HCT116 (cell line): ENCODE measurements around the gene MAP3K2. TPM values are rescaled to one million over a fixed set of nuclear protein-coding genes. Genes with fewer than 3 reads are reported as not detected.

Experiments used
- ATAC-seq: fragments of 200-7000 bp; cut with Tn5 transposase; 2 replicates; pipeline ENCODE4 v1.9.1; 2020; ENCODE audit warnings: mild to moderate bottlenecking, moderate library complexity
- BruUV-seq: library from RNA; stranded (reverse); fragments of 400-500 nt; replicated peaks from 2 replicates; lab custom pipeline; 2021; lab: Mats Ljungman, UMichigan
- CTCF ChIA-PET: fragments of 300-600 bp; sonication (Branson Sonifier 250); formaldehyde crosslinking; loops from one replicate; lab custom pipeline; 2021; ENCODE audit warnings: antibody characterized with exemption; lab: Charles Lee
- POLR2A ChIA-PET: fragments of 300-600, 350-600 bp; sonication (Branson Sonifier 250); formaldehyde crosslinking; loops from one replicate; lab custom pipeline; 2021; ENCODE audit warnings: antibody characterized with exemption; lab: Charles Lee
- RAD21 ChIA-PET, 2 experiments: fragments of 300-600 bp; sonication (Branson Sonifier 250); formaldehyde crosslinking; loops; one replicate each; lab custom pipeline; 2023; ENCODE audit warnings: low total read pairs in 2 of 2; ENCODE audit not compliant: uncharacterized antibody in 2 of 2, unreplicated experiment in 2 of 2, low non-redundant PET in 1 of 2; lab: Charles Lee
- DNase-seq: peaks from one replicate; pipeline ENCODE4 v3.0.0-alpha.2; 2010; ENCODE audit warnings: low read depth, low spot score
- H2AFZ ChIP-seq: fragments of 200-600 bp; shearing (Covaris generic), sonication (generic); 2 replicates; pipeline ENCODE4 v1.6.1; 2017; ENCODE audit warnings: low read depth, mixed run types, mixed read lengths, antibody characterized with exemption, low read length; ENCODE audit not compliant: poor library complexity, severe bottlenecking
- H3K27ac ChIP-seq: 2 replicates; pipeline ENCODE4 v1.5.1; 2012; ENCODE audit warnings: low read depth, low read length
- H3K27me3 ChIP-seq: fragments of 200-600 bp; sonication (generic); 2 replicates; pipeline ENCODE4 v1.6.1; 2016; ENCODE audit warnings: mixed run types, low read length, mixed read lengths; ENCODE audit not compliant: insufficient read depth
- H3K36me3 ChIP-seq, 2 experiments: fragments of 200-500 bp in 1 of 2; fragments of 200-600 bp in 1 of 2; sonication (Bioruptor generic) in 1 of 2; sonication (generic) in 1 of 2; 2 replicates each; pipeline versions ENCODE4 v1.5.1 to v1.6.1; 2014 to 2016; ENCODE audit warnings: low read length in 2 of 2, inconsistent platforms in 1 of 2, mixed read lengths in 1 of 2, mixed run types in 1 of 2; ENCODE audit not compliant: insufficient read depth in 2 of 2, control insufficient read depth in 1 of 2
- H3K4me1 ChIP-seq, 2 experiments: fragments of 200-600 bp in 1 of 2; sonication (generic) in 1 of 2; 2 replicates each; pipeline versions ENCODE4 v1.5.1 to v1.6.1; 2012 to 2017; ENCODE audit warnings: low read length in 2 of 2, inconsistent platforms in 1 of 2, mild to moderate bottlenecking in 1 of 2, mixed read lengths in 1 of 2, mixed run types in 1 of 2, moderate library complexity in 1 of 2; ENCODE audit not compliant: insufficient read depth in 2 of 2, control insufficient read depth in 1 of 2
- H3K4me2 ChIP-seq: fragments of 200-600 bp; sonication (generic); 2 replicates; pipeline ENCODE4 v1.6.1; 2017; ENCODE audit warnings: mixed run types, low read length, mixed read lengths
- H3K4me3 ChIP-seq, 2 experiments: fragments of 200-600 bp in 1 of 2; sonication (generic) in 1 of 2; replicated peaks in 1 of 2; 2 replicates each; pipeline ENCODE4 v1.5.1; 2011 to 2016; ENCODE audit warnings: low read length in 2 of 2, control low read depth in 1 of 2, low read depth in 1 of 2, mild to moderate bottlenecking in 1 of 2, mixed read lengths in 1 of 2, mixed run types in 1 of 2
- H3K79me2 ChIP-seq: fragments of 200-600 bp; sonication (generic); 2 replicates; pipeline ENCODE4 v1.6.1; 2017; ENCODE audit warnings: mild to moderate bottlenecking, mixed run types, low read length, moderate library complexity, mixed read lengths; ENCODE audit not compliant: insufficient read depth
- H3K9ac ChIP-seq: fragments of 200-600 bp; sonication (generic); 2 replicates; pipeline ENCODE4 v1.6.1; 2016; ENCODE audit warnings: low read length, mixed read lengths
- H3K9me2 ChIP-seq: fragments of 200-600 bp; sonication (generic), shearing (Covaris generic); 2 replicates; pipeline ENCODE4 v1.6.1; 2017; ENCODE audit warnings: mixed run types, mild to moderate bottlenecking, moderate library complexity; ENCODE audit not compliant: insufficient read depth
- H3K9me3 ChIP-seq, 2 experiments: fragments of 200-500 bp in 1 of 2; fragments of 200-600 bp in 1 of 2; sonication (Bioruptor generic) in 1 of 2; sonication (generic) in 1 of 2; 2 replicates each; pipeline ENCODE4 v1.6.1; 2014 to 2017; ENCODE audit warnings: low read length in 2 of 2, mixed read lengths in 2 of 2, inconsistent platforms in 1 of 2, low read depth in 1 of 2, mild to moderate bottlenecking in 1 of 2, mixed run types in 1 of 2, moderate library complexity in 1 of 2; ENCODE audit not compliant: control insufficient read depth in 1 of 2, insufficient read depth in 1 of 2
- H4K20me1 ChIP-seq: fragments of 200-600 bp; sonication (generic), shearing (Covaris generic); 2 replicates; pipeline ENCODE4 v1.6.1; 2017; ENCODE audit warnings: mixed run types, mild to moderate bottlenecking, moderate library complexity; ENCODE audit not compliant: insufficient read depth
- CBX3 ChIP-seq: IDR thresholded peaks from 2 replicates; pipeline ENCODE4 v1.6.1; 2012; ENCODE audit warnings: low read depth
- CEBPB ChIP-seq: IDR thresholded peaks from 2 replicates; pipeline ENCODE4 v1.6.1; 2012; ENCODE audit warnings: low read depth
- EGR1 ChIP-seq: IDR thresholded peaks from 2 replicates; pipeline ENCODE4 v1.6.1; 2012; ENCODE audit warnings: low read depth
- ELF1 ChIP-seq: IDR thresholded peaks from 2 replicates; pipeline ENCODE4 v1.6.1; 2012; ENCODE audit warnings: low read depth, borderline replicate concordance
- EZH2 ChIP-seq: fragments of 200-600 bp; sonication (generic); IDR thresholded peaks from 2 replicates; pipeline ENCODE4 v1.6.1; 2017; ENCODE audit warnings: antibody characterized with exemption, mixed run types
- EZH2phosphoT487 ChIP-seq: fragments of 200-600 bp; IDR thresholded peaks from 2 replicates; pipeline ENCODE4 v1.6.1; 2018; ENCODE audit warnings: antibody characterized with exemption, borderline replicate concordance
- FOSL1 ChIP-seq: IDR thresholded peaks from 2 replicates; pipeline ENCODE4 v1.6.1; 2012; ENCODE audit warnings: low read depth
- JUND ChIP-seq: IDR thresholded peaks from 2 replicates; pipeline ENCODE4 v1.6.1; 2012
- RAD21 ChIP-seq: IDR thresholded peaks from 2 replicates; pipeline ENCODE4 v1.6.1; 2012; ENCODE audit warnings: low read depth, mild to moderate bottlenecking
- SIN3A ChIP-seq: IDR thresholded peaks from 2 replicates; pipeline ENCODE4 v1.6.1; 2012; ENCODE audit warnings: low read depth
- SP1 ChIP-seq: IDR thresholded peaks from 2 replicates; pipeline ENCODE4 v1.6.1; 2012; ENCODE audit warnings: low read depth
- SRF ChIP-seq: IDR thresholded peaks from 2 replicates; pipeline ENCODE4 v1.6.1; 2012; ENCODE audit warnings: low read depth
- TCF7L2 ChIP-seq: IDR thresholded peaks from 2 replicates; pipeline ENCODE4 v1.7.0; 2011; ENCODE audit warnings: borderline replicate concordance, inconsistent platforms; ENCODE audit not compliant: insufficient read depth, insufficient read length; ENCODE audit errors: extremely low read depth
- YY1 ChIP-seq: IDR thresholded peaks from 2 replicates; pipeline ENCODE4 v1.6.1; 2011; ENCODE audit warnings: low read length, low read depth, moderate library complexity, mild to moderate bottlenecking; ENCODE audit not compliant: insufficient replicate concordance; ENCODE audit errors: extremely low read depth
- ZFX ChIP-seq: fragments of 450-650 bp; IDR thresholded peaks from 2 replicates; pipeline ENCODE4 v1.6.1; 2017
- ZNF274 ChIP-seq: fragments of 200-500 bp; sonication (Bioruptor generic); IDR thresholded peaks from 2 replicates; pipeline ENCODE4 v1.6.1; 2014; ENCODE audit warnings: mild to moderate bottlenecking, low read depth, low read length, inconsistent platforms
- intact Hi-C: fragments of 100-400 bp; cut with micrococcal nuclease; formaldehyde crosslinking; loops from 2 replicates; pipeline ENCODE4 v1.10.0; 2022
- total RNA-seq: library from RNA; stranded (reverse); gene quantifications from one replicate; pipeline ENCODE4 v1.2.1, GENCODE V29; 2021; ENCODE audit not compliant: unreplicated experiment
- TF ChIP-seq, protein P1 (sequence below): IDR thresholded peaks from 2 replicates; pipeline ENCODE4 v1.6.1; 2012
- TF ChIP-seq, protein P2 (sequence below): IDR thresholded peaks from 2 replicates; pipeline ENCODE4 v1.6.1; 2012
- TF ChIP-seq, protein P3 (sequence below): IDR thresholded peaks from 2 replicates; pipeline ENCODE4 v1.6.1; 2012; ENCODE audit warnings: low read depth

Gene MAP3K2
- total RNA-seq, 1 experiment from 2014 or later, result 44.5 TPM

DNA sequence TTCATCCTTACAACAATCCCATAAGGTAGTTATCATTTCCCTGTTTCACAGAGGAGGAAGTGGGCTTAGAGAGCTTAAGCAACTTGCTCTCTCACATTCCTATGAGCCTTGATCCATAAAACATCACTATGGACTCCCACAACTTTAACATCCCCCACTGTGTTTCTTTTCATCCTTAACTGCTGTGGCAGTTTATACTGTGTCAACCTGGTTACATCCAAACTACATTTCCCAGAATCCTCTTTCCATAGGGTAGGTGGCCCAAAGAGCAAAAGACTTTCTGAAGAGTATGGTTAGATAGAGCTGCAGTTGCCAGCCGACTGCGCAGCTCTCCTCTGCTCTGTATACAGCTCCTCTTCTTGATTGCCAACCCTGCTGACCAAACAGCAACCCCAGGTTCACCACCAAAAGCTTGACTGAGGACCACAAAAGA, 22.5 kb downstream of the MAP3K2 start (continued):
- TF ChIP-seq SRF (no peak), SIN3A (no peak), ZFX (no peak)
- TF ChIP-seq, all 23 proteins: peak for 0

DNA sequence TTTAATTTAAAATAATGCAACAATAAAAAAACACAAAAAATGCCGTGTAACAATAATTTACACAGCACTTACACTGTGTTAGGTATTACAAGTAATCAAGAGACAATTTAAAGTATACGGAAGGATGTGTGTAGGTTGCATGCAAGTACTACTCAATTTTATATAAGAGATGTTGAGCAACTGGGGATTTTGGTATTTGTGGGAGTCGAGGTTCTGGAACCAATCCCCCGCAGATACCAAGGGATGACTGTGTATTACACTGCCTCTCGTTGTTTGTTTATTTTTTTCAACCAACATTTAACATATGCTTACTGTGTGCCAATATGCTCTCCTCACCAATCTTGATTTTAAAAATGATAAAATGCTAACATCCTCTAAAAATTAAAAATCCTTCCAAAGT, 24.8 kb downstream of the MAP3K2 start:
- DNase-seq, result no peak
- no peak overlapping the region for H2AFZ ChIP-seq
- RAD21 ChIA-PET, result no interaction called here
- intact Hi-C loops, result no loop called here
- CTCF ChIA-PET, result interaction anchor here (1.6 kb wide), 1 partner anchor 8 kb away, joined by 4 read pairs; no protein-coding TSS in a partner anchor
- H3K27me3 ChIP-seq, result no peaks in the 10 kb centered on the region
- TF ChIP-seq, protein P1, sequence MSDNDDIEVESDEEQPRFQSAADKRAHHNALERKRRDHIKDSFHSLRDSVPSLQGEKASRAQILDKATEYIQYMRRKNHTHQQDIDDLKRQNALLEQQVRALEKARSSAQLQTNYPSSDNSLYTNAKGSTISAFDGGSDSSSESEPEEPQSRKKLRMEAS, result no peak
- TF ChIP-seq, protein P2, sequence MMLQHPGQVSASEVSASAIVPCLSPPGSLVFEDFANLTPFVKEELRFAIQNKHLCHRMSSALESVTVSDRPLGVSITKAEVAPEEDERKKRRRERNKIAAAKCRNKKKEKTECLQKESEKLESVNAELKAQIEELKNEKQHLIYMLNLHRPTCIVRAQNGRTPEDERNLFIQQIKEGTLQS, result no peak
- TF ChIP-seq EZH2 (no peak), ZFX (no peak), EZH2phosphoT487 (no peak), RAD21 (no peak), YY1 (no peak), ZNF274 (no peak), SIN3A (no peak), SP1 (no peak), ELF1 (no peak), JUND (no peak), EGR1 (no peak), FOSL1 (no peak), CEBPB (no peak), TCF7L2 (no peak), CBX3 (no peak)
- TF ChIP-seq, protein P3, sequence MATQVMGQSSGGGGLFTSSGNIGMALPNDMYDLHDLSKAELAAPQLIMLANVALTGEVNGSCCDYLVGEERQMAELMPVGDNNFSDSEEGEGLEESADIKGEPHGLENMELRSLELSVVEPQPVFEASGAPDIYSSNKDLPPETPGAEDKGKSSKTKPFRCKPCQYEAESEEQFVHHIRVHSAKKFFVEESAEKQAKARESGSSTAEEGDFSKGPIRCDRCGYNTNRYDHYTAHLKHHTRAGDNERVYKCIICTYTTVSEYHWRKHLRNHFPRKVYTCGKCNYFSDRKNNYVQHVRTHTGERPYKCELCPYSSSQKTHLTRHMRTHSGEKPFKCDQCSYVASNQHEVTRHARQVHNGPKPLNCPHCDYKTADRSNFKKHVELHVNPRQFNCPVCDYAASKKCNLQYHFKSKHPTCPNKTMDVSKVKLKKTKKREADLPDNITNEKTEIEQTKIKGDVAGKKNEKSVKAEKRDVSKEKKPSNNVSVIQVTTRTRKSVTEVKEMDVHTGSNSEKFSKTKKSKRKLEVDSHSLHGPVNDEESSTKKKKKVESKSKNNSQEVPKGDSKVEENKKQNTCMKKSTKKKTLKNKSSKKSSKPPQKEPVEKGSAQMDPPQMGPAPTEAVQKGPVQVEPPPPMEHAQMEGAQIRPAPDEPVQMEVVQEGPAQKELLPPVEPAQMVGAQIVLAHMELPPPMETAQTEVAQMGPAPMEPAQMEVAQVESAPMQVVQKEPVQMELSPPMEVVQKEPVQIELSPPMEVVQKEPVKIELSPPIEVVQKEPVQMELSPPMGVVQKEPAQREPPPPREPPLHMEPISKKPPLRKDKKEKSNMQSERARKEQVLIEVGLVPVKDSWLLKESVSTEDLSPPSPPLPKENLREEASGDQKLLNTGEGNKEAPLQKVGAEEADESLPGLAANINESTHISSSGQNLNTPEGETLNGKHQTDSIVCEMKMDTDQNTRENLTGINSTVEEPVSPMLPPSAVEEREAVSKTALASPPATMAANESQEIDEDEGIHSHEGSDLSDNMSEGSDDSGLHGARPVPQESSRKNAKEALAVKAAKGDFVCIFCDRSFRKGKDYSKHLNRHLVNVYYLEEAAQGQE, result no peak
- no peak overlapping the region for H3K4me3 ChIP-seq
- H3K9me2 ChIP-seq, result no peaks in the 10 kb centered on the region
- ATAC-seq, result no peak
- H3K9me3 ChIP-seq, result no peaks in the 10 kb centered on the region
- no peaks in the 10 kb centered on the region for H3K36me3 ChIP-seq
- POLR2A ChIA-PET, result no interaction called here
- H3K4me2 ChIP-seq, result no peak overlapping the region
- no peaks in the 10 kb centered on the region for H3K4me1 ChIP-seq
- H4K20me1 ChIP-seq, result no peaks in the 10 kb centered on the region
- no peak overlapping the region for H3K27ac ChIP-seq
- peaks cover 50% of the 10 kb centered on the region for H3K79me2 ChIP-seq
- H3K9ac ChIP-seq, result no peak overlapping the region
- no TSS peak for BruUV-seq
